ENCODE measurements around the gene AP1G2. TPM values are rescaled to one million over a fixed set of nuclear protein-coding genes. Genes with fewer than 3 reads are reported as not detected.

AP1G2 gene
- total and polyA plus RNA-seq, 2 of the 13 experiments (the other 11 are each of a cell fraction or from before 2014, with no cell fraction given), result 96.9 to 611 TPM

GRCh38 chr14:23602181-23603095 lies 34.8 kb upstream of the AP1G2 start (continued):
- TF ChIP-seq SNAPC4 (CRISPR knock-in tag; IDR thresholded peaks at IDR 0.05) (no peak; the same call in 1 of the 2 replicates), PHF21A (CRISPR knock-in tag; IDR thresholded peaks at IDR 0.05) (peak; percentile 29; the same call in 1 of the 2 replicates), ERF (CRISPR knock-in tag; IDR thresholded peaks at IDR 0.05) (peak; percentile 88), ARNT (IDR thresholded peaks at IDR 0.05) (no peak), RNF2 (conservative IDR thresholded peaks at IDR 0.05; ENCODE audit: low read depth) (peak; percentile 48; the same call in 1 of the 2 replicates), RXRA (CRISPR knock-in tag; IDR thresholded peaks at IDR 0.05) (peak; percentile 85), ZSCAN22 (CRISPR knock-in tag; IDR thresholded peaks at IDR 0.05) (no peak), EEA1 (CRISPR knock-in tag; IDR thresholded peaks at IDR 0.05; ENCODE audit: borderline replicate concordance) (no peak), PRDM10 (CRISPR knock-in tag; IDR thresholded peaks at IDR 0.05; ENCODE audit: low read depth) (peak; percentile 68), KLF16 (CRISPR knock-in tag; IDR thresholded peaks at IDR 0.05) (peak in 1 of 2 experiments; percentile 63; a peak in 1 of 4 replicates), MXD3 (CRISPR knock-in tag; IDR thresholded peaks at IDR 0.05) (peak; percentile 5; the same call in 1 of the 2 replicates), CENPX (CRISPR knock-in tag; IDR thresholded peaks at IDR 0.05) (no peak), TRAFD1 (CRISPR knock-in tag; IDR thresholded peaks at IDR 0.05; ENCODE audit: borderline replicate concordance) (0 out of 2 replicates have a peak, but pooled peaks have one; percentile 10), ZXDC (CRISPR knock-in tag; IDR thresholded peaks at IDR 0.05) (no peak; the same call in 1 of the 2 replicates)
